Measurements from ENCODE around the gene TMEM126B. TPM values are rescaled to one million over a fixed set of nuclear protein-coding genes. Genes with fewer than 3 reads are reported as not detected.
"Not testable (repeated sequence)": the region's sequence is repeated elsewhere in the genome, so short reads cannot be mapped to it uniquely, and the experiment has no call there.

The TMEM126B gene
- total RNA-seq, 1 donor from 2014 or later = 71.7 TPM

DNA sequence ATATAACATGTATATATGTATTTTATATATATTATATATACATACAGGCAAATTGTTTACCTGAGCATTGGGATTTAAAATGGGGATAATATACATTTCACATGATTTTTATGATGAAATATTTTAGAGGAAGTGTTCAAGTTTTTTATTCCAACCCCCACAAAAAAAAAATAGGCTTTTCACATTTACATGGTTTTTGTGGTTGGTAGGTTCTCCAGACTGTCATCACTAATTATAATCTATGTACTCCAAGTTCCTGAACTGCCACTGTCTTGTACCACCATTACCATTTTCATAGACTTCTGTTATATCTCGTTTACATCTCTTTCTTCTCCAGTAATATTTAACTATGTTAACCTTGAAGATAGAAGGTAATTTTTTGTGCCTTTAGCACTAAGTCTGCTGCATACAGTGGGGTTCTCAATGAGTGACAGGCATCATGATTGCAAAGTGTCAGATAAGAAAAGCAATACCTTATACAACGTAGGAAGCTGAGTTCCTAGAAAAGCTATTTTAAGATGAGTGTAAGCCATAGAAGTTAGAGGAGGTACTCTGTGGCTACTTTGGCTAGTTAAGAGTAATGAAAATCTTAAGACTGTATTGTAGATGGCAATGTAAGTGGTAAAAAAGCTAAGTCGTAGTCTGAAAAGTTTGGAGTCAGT is 24.5 kb downstream of the TMEM126B start:
- H3K36me3 ChIP-seq (ENCODE audit: control insufficient read depth, insufficient read depth, low read length) = no peaks in the 10 kb centered on the region
- TF ChIP-seq, protein P1, sequence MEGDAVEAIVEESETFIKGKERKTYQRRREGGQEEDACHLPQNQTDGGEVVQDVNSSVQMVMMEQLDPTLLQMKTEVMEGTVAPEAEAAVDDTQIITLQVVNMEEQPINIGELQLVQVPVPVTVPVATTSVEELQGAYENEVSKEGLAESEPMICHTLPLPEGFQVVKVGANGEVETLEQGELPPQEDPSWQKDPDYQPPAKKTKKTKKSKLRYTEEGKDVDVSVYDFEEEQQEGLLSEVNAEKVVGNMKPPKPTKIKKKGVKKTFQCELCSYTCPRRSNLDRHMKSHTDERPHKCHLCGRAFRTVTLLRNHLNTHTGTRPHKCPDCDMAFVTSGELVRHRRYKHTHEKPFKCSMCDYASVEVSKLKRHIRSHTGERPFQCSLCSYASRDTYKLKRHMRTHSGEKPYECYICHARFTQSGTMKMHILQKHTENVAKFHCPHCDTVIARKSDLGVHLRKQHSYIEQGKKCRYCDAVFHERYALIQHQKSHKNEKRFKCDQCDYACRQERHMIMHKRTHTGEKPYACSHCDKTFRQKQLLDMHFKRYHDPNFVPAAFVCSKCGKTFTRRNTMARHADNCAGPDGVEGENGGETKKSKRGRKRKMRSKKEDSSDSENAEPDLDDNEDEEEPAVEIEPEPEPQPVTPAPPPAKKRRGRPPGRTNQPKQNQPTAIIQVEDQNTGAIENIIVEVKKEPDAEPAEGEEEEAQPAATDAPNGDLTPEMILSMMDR (IDR thresholded peaks at IDR 0.05; ENCODE audit: insufficient read depth, low read length, poor library complexity, severe bottlenecking) = no peak
- DNase-seq (ENCODE audit: low read depth) = no peak
- no peak overlapping the region for H3K4me3 ChIP-seq (ENCODE audit: low read depth, low read length)
- no peaks in the 10 kb centered on the region for H3K27me3 ChIP-seq (ENCODE audit: control insufficient read depth, insufficient read depth, low read length)

DNA sequence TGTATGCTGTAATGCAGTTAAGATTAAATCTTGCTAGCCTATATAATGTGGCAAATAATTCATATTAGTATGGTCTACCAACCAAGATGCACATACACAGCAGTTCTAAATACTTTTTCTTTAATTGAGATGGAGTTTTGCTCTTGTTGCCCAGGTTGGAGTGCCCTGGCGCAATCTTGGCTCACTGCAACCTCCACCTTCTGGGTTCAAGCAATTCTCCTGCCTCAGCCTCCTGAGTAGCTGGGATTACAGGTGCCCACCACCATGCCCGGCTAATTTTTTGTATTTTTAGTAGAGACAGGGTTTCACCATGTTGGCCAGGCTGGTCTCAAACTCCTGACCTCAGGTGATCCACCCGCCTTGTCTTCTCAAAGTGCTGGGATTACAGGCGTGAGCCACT is 25.9 kb downstream of the TMEM126B start:
- DNase-seq (ENCODE audit: low read depth); H3K27me3 ChIP-seq (ENCODE audit: control insufficient read depth, insufficient read depth, low read length); H3K36me3 ChIP-seq (ENCODE audit: control insufficient read depth, insufficient read depth, low read length); H3K4me3 ChIP-seq (ENCODE audit: low read depth, low read length): not testable (repeated sequence)

DNA sequence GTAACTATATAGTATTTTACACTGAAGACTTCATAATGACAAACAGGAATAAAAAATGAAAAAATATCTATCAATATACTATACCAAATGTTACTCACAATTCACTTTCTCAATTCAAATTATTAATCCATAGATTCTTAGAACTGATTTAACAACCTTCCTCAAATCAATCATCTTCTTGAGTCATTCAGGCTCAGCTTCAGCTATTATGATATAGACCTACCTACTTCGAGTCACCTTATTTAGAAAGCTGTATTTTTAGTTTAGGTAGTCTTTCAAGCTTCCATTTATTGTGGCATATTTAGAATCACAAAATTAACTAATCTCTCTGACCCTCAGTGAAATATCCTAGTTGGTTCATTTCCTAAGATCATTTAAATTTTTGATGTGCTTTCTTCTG is 28.4 kb downstream of the TMEM126B start:
- TF ChIP-seq, protein P1 (IDR thresholded peaks at IDR 0.05; ENCODE audit: insufficient read depth, low read length, poor library complexity, severe bottlenecking) = no peak
- no peak for DNase-seq (ENCODE audit: low read depth)
- no peak overlapping the region for H3K4me3 ChIP-seq (ENCODE audit: low read depth, low read length)
- no peaks in the 10 kb centered on the region for H3K36me3 ChIP-seq (ENCODE audit: control insufficient read depth, insufficient read depth, low read length)
- no peaks in the 10 kb centered on the region for H3K27me3 ChIP-seq (ENCODE audit: control insufficient read depth, insufficient read depth, low read length)

DNA sequence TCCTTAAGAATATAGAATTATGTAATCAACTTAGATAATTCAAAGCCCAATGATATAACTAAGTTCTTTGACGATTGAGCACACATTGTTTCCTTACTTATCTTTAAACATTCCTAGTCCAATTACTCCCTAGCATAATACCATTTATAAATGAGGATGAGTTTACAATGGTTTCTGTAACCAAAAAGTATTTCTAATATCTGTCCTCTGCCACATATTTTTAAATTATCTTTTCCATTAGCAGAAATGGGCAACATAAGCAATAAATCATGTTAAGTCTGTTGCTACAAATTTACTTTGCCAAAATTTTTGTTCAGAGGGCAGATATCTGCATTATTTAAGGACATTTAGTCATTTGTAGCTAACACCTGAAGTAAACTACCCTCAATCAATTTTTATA is 29.8 kb downstream of the TMEM126B start:
- TF ChIP-seq, protein P1 (IDR thresholded peaks at IDR 0.05; ENCODE audit: insufficient read depth, low read length, poor library complexity, severe bottlenecking) = no peak
- no peak for DNase-seq (ENCODE audit: low read depth)
- no peaks in the 10 kb centered on the region for H3K27me3 ChIP-seq (ENCODE audit: control insufficient read depth, insufficient read depth, low read length)
- H3K36me3 ChIP-seq (ENCODE audit: control insufficient read depth, insufficient read depth, low read length) = no peaks in the 10 kb centered on the region
- no peak overlapping the region for H3K4me3 ChIP-seq (ENCODE audit: low read depth, low read length)

DNA sequence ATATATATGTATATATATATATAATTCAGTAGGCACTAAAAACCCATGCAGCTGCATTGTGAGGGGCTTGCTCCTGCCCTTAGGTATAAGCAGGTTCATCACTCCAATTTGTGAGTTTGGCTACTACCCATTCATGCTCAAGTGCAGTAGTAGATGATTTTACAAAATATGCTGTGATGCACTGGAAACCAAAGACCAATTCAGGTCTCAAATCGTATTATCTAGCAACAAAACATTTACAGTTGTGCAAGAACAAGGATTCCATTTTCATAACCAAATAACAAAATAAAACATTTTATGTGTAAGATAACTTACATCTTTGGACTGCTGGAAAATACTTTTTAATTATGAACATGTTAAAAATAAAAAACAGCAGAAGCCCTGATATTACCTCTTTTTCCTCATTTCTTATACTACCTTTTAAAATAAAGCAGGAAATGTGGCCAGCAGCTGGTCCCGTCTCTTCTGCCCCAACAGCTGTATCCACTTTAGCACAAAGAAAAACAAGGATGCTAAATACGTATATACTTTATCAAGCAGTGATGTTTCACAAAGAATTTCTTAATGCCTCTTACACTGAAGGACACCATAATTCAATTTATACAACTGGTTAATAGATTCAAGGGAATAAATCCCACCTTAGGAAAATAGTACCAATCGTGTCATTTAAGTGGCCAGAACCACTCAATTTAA is 33.7 kb downstream of the TMEM126B start:
- H3K4me3 ChIP-seq (ENCODE audit: low read depth, low read length) = peak overlapping the region; percentile 95
- TF ChIP-seq, protein P1 (IDR thresholded peaks at IDR 0.05; ENCODE audit: insufficient read depth, low read length, poor library complexity, severe bottlenecking) = no peak
- no peak for DNase-seq (ENCODE audit: low read depth)
- H3K36me3 ChIP-seq (ENCODE audit: control insufficient read depth, insufficient read depth, low read length) = no peaks in the 10 kb centered on the region
- H3K27me3 ChIP-seq (ENCODE audit: control insufficient read depth, insufficient read depth, low read length) = no peaks in the 10 kb centered on the region

DNA sequence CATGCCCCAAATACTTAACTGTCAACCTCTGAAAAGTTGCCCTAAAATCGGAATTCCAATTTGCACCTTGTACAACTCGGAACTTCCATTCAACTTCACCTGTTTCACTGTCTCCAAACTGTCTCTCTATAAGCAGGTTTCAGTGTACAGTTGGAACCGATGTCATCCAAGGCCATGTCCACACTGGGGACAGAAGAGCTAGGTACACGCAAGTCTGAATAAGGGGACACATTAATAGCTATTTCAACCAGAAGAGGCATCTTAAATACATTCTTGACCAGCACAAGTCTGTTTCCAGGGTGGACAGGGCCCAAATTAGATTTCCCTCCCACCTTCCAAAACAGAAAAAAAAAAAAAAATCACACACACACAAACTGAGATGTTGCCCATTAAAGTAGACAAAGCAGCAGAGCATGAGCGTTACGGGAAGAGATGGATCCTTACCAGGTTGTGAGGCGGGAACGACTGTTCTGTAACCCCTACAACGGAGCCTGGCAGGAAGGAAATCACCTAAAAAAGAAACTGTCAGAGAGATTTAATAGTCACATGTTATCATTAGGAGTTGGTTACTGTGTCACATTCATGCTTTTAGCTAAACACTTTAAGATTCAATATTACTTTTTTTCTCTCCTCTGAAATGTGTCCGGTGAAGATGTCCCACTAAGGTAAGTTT is 34.8 kb downstream of the TMEM126B start:
- TF ChIP-seq, protein P1 (IDR thresholded peaks at IDR 0.05; ENCODE audit: insufficient read depth, low read length, poor library complexity, severe bottlenecking) = no peak

More for the DNA sequence above, 34.8 kb downstream of the TMEM126B start:
- Histone ChIP-seq H3K27me3 (ENCODE audit: control insufficient read depth, insufficient read depth, low read length) (no peaks in the 10 kb centered on the region), H3K36me3 (ENCODE audit: control insufficient read depth, insufficient read depth, low read length) (no peaks in the 10 kb centered on the region), H3K4me3 (ENCODE audit: low read depth, low read length) (peak overlapping the region; percentile 95)
- DNase-seq (ENCODE audit: low read depth) = no peak

All from kidney epithelial cell (primary cell).